Right lobe of liver (tissue), 6 donors: ENCODE results near the gene FUOM. TPM values are rescaled to one million over a fixed set of nuclear protein-coding genes. Genes with fewer than 3 reads are reported as not detected.

ENCODE experiments used
- ATAC-seq, 4 donors: fragments of 200-7000 bp; cut with Tn5 transposase; one replicate each; pipeline ENCODE4 v1.9.1; 2020; ENCODE audit warnings: mild to moderate bottlenecking in 4 of 4, moderate library complexity in 4 of 4
- DNase-seq, 3 donors: peaks; one replicate each; pipeline ENCODE4 v3.0.0-alpha.2; 2020
- H3K27ac ChIP-seq, 3 donors: fragments of 200-600 bp; one replicate each; pipeline ENCODE4 v1.8.0; 2022
- H3K27me3 ChIP-seq, 2 donors: fragments of 200-600 bp; one replicate each; pipeline ENCODE4 v1.8.0; 2022
- H3K36me3 ChIP-seq, 4 donors: fragments of 200-600 bp; sonication (generic) in 1 of 4; one replicate each; pipeline versions ENCODE4 v1.5.1 to v1.8.0; 2017 to 2022; ENCODE audit warnings: control low read depth in 1 of 4
- H3K4me1 ChIP-seq, 4 donors: fragments of 200-600 bp; sonication (generic) in 1 of 4; one replicate each; pipeline versions ENCODE4 v1.5.1 to v1.8.0; 2017 to 2022; ENCODE audit warnings: control low read depth in 1 of 4
- H3K4me3 ChIP-seq, 3 donors: fragments of 200-600 bp; one replicate each; pipeline ENCODE4 v1.8.0; 2022
- H3K9me3 ChIP-seq, 4 donors: fragments of 200-600 bp; sonication (generic) in 1 of 4; one replicate each; pipeline versions ENCODE4 v1.5.1 to v1.8.0; 2017 to 2022; ENCODE audit warnings: control low read depth in 1 of 4
- CTCF ChIP-seq, 4 donors: fragments of 200-600 bp in 3 of 4; fragments of 450-650 bp in 1 of 4; IDR thresholded peaks; one replicate each; pipeline versions ENCODE4 v1.5.1 to v1.8.0; 2016 to 2022; ENCODE audit warnings: antibody characterized with exemption in 4 of 4, mild to moderate bottlenecking in 2 of 4
- POLR2A ChIP-seq: fragments of 450-650 bp; IDR thresholded peaks from one replicate; pipeline ENCODE4 v1.6.1; 2017; ENCODE audit warnings: antibody characterized with exemption, mild to moderate bottlenecking
- WGBS: methylation state at CpG from one replicate; pipeline ENCODE4 v1.1.6; 2018; ENCODE audit warnings: low coverage, low lambda C conversion rate; ENCODE audit not compliant: insufficient coverage; ENCODE audit errors: missing lambda C conversion rate; 5-methylcytosine and 5-hydroxymethylcytosine counted together
- intact Hi-C, 2 donors: fragments of 100-400 bp; cut with DNase I; formaldehyde crosslinking; loops; one replicate each; pipeline versions ENCODE4 v1.11.2 to v1.14.1; 2022
- long read RNA-seq: library from polyadenylated mRNA; unstranded; transcript quantifications from one replicate; pipeline ENCODE4 v2.0.0, GENCODE V29; 2019
- total RNA-seq, 6 experiments: library from RNA; depleted of rRNA in 2 of 6; stranded (reverse); fragments of >200 nt in 2 of 6; fragmentation: NEBNext Ultra II Directional in 3 of 6; extraction: Animal tissue kit (Norgen Biotek cat#: 25700) in 3 of 6; gene quantifications; one replicate each; pipeline versions ENCODE4 v1.1.0 to v1.2.4, GENCODE V29; 2016 to 2023
- donor health status: DM: no; HTN: yes; CAD: no.
- donor health status: DM: no; HTN: no; CAD: no.
- donor health status: DM: no; HTN: no; CAD: no.
- donor health status: DM: no; HTN: yes; CAD: no.
- donor health status: DM: no; HTN: yes; CAD: no.

Gene FUOM
- total RNA-seq, result 100 to 1,000 TPM in 4 of 6 experiments, 10 to 100 TPM in 2; 76.1 to 158 (median 124) TPM
- long read RNA-seq, transcript FUOM-201 (6 exons, 709 nt), result major isoform, 39 of 55 reads
- long read RNA-seq, partial matches to known transcripts, result 5 of 55 reads
- long read RNA-seq, other reads (novel, unspliced or antisense), result 8 of 55 reads

- Histone ChIP-seq H3K4me1 (peaks cover 0 to 73% (median 33%) of the 10 kb centered on the region in 4 donors), H3K27me3 (no peaks in the 10 kb centered on the region), H3K27ac (peak within 1 kb of the TSS; percentile 65 to 85 (median 71)), H3K9me3 (no peaks in the 10 kb centered on the region), H3K4me3 (peak within 1 kb of the TSS; percentile 72 to 94 (median 79)), H3K36me3 (peaks cover 0 to 8% (median 4%) of the 10 kb centered on the region in 4 donors)
- peak in 1 of 4 donors; percentile 21 for TF ChIP-seq CTCF (IDR thresholded peaks at IDR 0.05)
- TF ChIP-seq POLR2A, result no peak
- ATAC-seq (peak; percentile 45 to 66 (median 59)), DNase-seq (peak; percentile 79 to 89 (median 83))
- intact Hi-C loops, result no loop called here
- WGBS, result 5% methylated on average over 7 of the region's 83 CpGs
These were observed at the start of gene FUOM for GRCh38 chr10:133357285-133358161. FUOM (minus strand) TSS chr10:133358019; CDS start chr10:133358007, 12 bp downstream.

GRCh38 chr10:133405844-133406527 is 48.2 kb upstream of the FUOM start:
- H3K4me1 ChIP-seq, result no peaks in the 10 kb centered on the region
- no peaks in the 10 kb centered on the region for H3K9me3 ChIP-seq
- WGBS, result 92% methylated on average over 8 of the region's 8 CpGs
- H3K4me3 ChIP-seq, result no peak overlapping the region
- intact Hi-C loops, result no loop called here
- ATAC-seq (no peak), DNase-seq (no peak)
- H3K27me3 ChIP-seq, result no peaks in the 10 kb centered on the region
- H3K36me3 ChIP-seq, result peaks cover 0 to 19% (median 6%) of the 10 kb centered on the region in 4 donors
- no peak overlapping the region for H3K27ac ChIP-seq
- no peak for TF ChIP-seq CTCF (IDR thresholded peaks at IDR 0.05)
- TF ChIP-seq POLR2A, result no peak

GRCh38 chr10:133405272-133405671 is 47.5 kb upstream of the FUOM start:
- ATAC-seq (no peak), DNase-seq (no peak)
- Histone ChIP-seq H3K4me1 (no peaks in the 10 kb centered on the region), H3K27ac (no peak overlapping the region), H3K9me3 (no peaks in the 10 kb centered on the region), H3K4me3 (no peak overlapping the region), H3K36me3 (peaks cover 0 to 15% (median 4%) of the 10 kb centered on the region in 4 donors), H3K27me3 (no peaks in the 10 kb centered on the region)
- TF ChIP-seq POLR2A (no peak), CTCF (IDR thresholded peaks at IDR 0.05) (no peak)
- intact Hi-C loops, result no loop called here
- 61% methylated on average over 2 of the region's 2 CpGs for WGBS

GRCh38 chr10:133403784-133404183 is 46.0 kb upstream of the FUOM start:
- Histone ChIP-seq H3K9me3 (no peaks in the 10 kb centered on the region), H3K27me3 (no peaks in the 10 kb centered on the region), H3K36me3 (peaks cover 0 to 25% (median 8%) of the 10 kb centered on the region in 4 donors), H3K4me1 (no peaks in the 10 kb centered on the region), H3K27ac (no peak overlapping the region), H3K4me3 (no peak overlapping the region)
- DNase-seq, result no peak
- whole genome bisulfite sequencing, result 94% methylated on average over 5 of the region's 5 CpGs
- ATAC-seq, result no peak
- TF ChIP-seq CTCF (IDR thresholded peaks at IDR 0.05), result no peak
- no peak for TF ChIP-seq POLR2A
- intact Hi-C loops, result no loop called here
